HCT116 (cell line): Measurements from ENCODE around the gene KRTAP1-3. TPM values are rescaled to one million over a fixed set of nuclear protein-coding genes. Genes with fewer than 3 reads are reported as not detected.

Experiments
- ATAC-seq: fragments of 200-7000 bp; cut with Tn5 transposase; 2 replicates; pipeline ENCODE4 v1.9.1; 2020; ENCODE audit warnings: mild to moderate bottlenecking, moderate library complexity
- BruUV-seq: library from RNA; stranded (reverse); fragments of 400-500 nt; replicated peaks from 2 replicates; lab custom pipeline; 2021; lab: Mats Ljungman, UMichigan
- CTCF ChIA-PET: fragments of 300-600 bp; sonication (Branson Sonifier 250); formaldehyde crosslinking; loops from one replicate; lab custom pipeline; 2021; ENCODE audit warnings: antibody characterized with exemption; lab: Charles Lee
- POLR2A ChIA-PET: fragments of 300-600, 350-600 bp; sonication (Branson Sonifier 250); formaldehyde crosslinking; loops from one replicate; lab custom pipeline; 2021; ENCODE audit warnings: antibody characterized with exemption; lab: Charles Lee
- RAD21 ChIA-PET, 2 experiments: fragments of 300-600 bp; sonication (Branson Sonifier 250); formaldehyde crosslinking; loops; one replicate each; lab custom pipeline; 2023; ENCODE audit warnings: low total read pairs in 2 of 2; ENCODE audit not compliant: uncharacterized antibody in 2 of 2, unreplicated experiment in 2 of 2, low non-redundant PET in 1 of 2; lab: Charles Lee
- DNase-seq: peaks from one replicate; pipeline ENCODE4 v3.0.0-alpha.2; 2010; ENCODE audit warnings: low read depth, low spot score
- H2AFZ ChIP-seq: fragments of 200-600 bp; shearing (Covaris generic), sonication (generic); 2 replicates; pipeline ENCODE4 v1.6.1; 2017; ENCODE audit warnings: low read depth, mixed run types, mixed read lengths, antibody characterized with exemption, low read length; ENCODE audit not compliant: poor library complexity, severe bottlenecking
- H3K27ac ChIP-seq: 2 replicates; pipeline ENCODE4 v1.5.1; 2012; ENCODE audit warnings: low read depth, low read length
- H3K27me3 ChIP-seq: fragments of 200-600 bp; sonication (generic); 2 replicates; pipeline ENCODE4 v1.6.1; 2016; ENCODE audit warnings: mixed run types, low read length, mixed read lengths; ENCODE audit not compliant: insufficient read depth
- H3K36me3 ChIP-seq, 2 experiments: fragments of 200-500 bp in 1 of 2; fragments of 200-600 bp in 1 of 2; sonication (Bioruptor generic) in 1 of 2; sonication (generic) in 1 of 2; 2 replicates each; pipeline versions ENCODE4 v1.5.1 to v1.6.1; 2014 to 2016; ENCODE audit warnings: low read length in 2 of 2, inconsistent platforms in 1 of 2, mixed read lengths in 1 of 2, mixed run types in 1 of 2; ENCODE audit not compliant: insufficient read depth in 2 of 2, control insufficient read depth in 1 of 2
- H3K4me1 ChIP-seq, 2 experiments: fragments of 200-600 bp in 1 of 2; sonication (generic) in 1 of 2; 2 replicates each; pipeline versions ENCODE4 v1.5.1 to v1.6.1; 2012 to 2017; ENCODE audit warnings: low read length in 2 of 2, inconsistent platforms in 1 of 2, mild to moderate bottlenecking in 1 of 2, mixed read lengths in 1 of 2, mixed run types in 1 of 2, moderate library complexity in 1 of 2; ENCODE audit not compliant: insufficient read depth in 2 of 2, control insufficient read depth in 1 of 2
- H3K4me2 ChIP-seq: fragments of 200-600 bp; sonication (generic); 2 replicates; pipeline ENCODE4 v1.6.1; 2017; ENCODE audit warnings: mixed run types, low read length, mixed read lengths
- H3K4me3 ChIP-seq, 2 experiments: fragments of 200-600 bp in 1 of 2; sonication (generic) in 1 of 2; replicated peaks in 1 of 2; 2 replicates each; pipeline ENCODE4 v1.5.1; 2011 to 2016; ENCODE audit warnings: low read length in 2 of 2, control low read depth in 1 of 2, low read depth in 1 of 2, mild to moderate bottlenecking in 1 of 2, mixed read lengths in 1 of 2, mixed run types in 1 of 2
- H3K79me2 ChIP-seq: fragments of 200-600 bp; sonication (generic); 2 replicates; pipeline ENCODE4 v1.6.1; 2017; ENCODE audit warnings: mild to moderate bottlenecking, mixed run types, low read length, moderate library complexity, mixed read lengths; ENCODE audit not compliant: insufficient read depth
- H3K9ac ChIP-seq: fragments of 200-600 bp; sonication (generic); 2 replicates; pipeline ENCODE4 v1.6.1; 2016; ENCODE audit warnings: low read length, mixed read lengths
- H3K9me2 ChIP-seq: fragments of 200-600 bp; sonication (generic), shearing (Covaris generic); 2 replicates; pipeline ENCODE4 v1.6.1; 2017; ENCODE audit warnings: mixed run types, mild to moderate bottlenecking, moderate library complexity; ENCODE audit not compliant: insufficient read depth
- H3K9me3 ChIP-seq, 2 experiments: fragments of 200-500 bp in 1 of 2; fragments of 200-600 bp in 1 of 2; sonication (Bioruptor generic) in 1 of 2; sonication (generic) in 1 of 2; 2 replicates each; pipeline ENCODE4 v1.6.1; 2014 to 2017; ENCODE audit warnings: low read length in 2 of 2, mixed read lengths in 2 of 2, inconsistent platforms in 1 of 2, low read depth in 1 of 2, mild to moderate bottlenecking in 1 of 2, mixed run types in 1 of 2, moderate library complexity in 1 of 2; ENCODE audit not compliant: control insufficient read depth in 1 of 2, insufficient read depth in 1 of 2
- H4K20me1 ChIP-seq: fragments of 200-600 bp; sonication (generic), shearing (Covaris generic); 2 replicates; pipeline ENCODE4 v1.6.1; 2017; ENCODE audit warnings: mixed run types, mild to moderate bottlenecking, moderate library complexity; ENCODE audit not compliant: insufficient read depth
- ATF3 ChIP-seq: IDR thresholded peaks from 2 replicates; pipeline ENCODE4 v1.6.1; 2012
- CBX3 ChIP-seq: IDR thresholded peaks from 2 replicates; pipeline ENCODE4 v1.6.1; 2012; ENCODE audit warnings: low read depth
- CEBPB ChIP-seq: IDR thresholded peaks from 2 replicates; pipeline ENCODE4 v1.6.1; 2012; ENCODE audit warnings: low read depth
- EGR1 ChIP-seq: IDR thresholded peaks from 2 replicates; pipeline ENCODE4 v1.6.1; 2012; ENCODE audit warnings: low read depth
- EZH2 ChIP-seq: fragments of 200-600 bp; sonication (generic); IDR thresholded peaks from 2 replicates; pipeline ENCODE4 v1.6.1; 2017; ENCODE audit warnings: antibody characterized with exemption, mixed run types
- EZH2phosphoT487 ChIP-seq: fragments of 200-600 bp; IDR thresholded peaks from 2 replicates; pipeline ENCODE4 v1.6.1; 2018; ENCODE audit warnings: antibody characterized with exemption, borderline replicate concordance
- FOSL1 ChIP-seq: IDR thresholded peaks from 2 replicates; pipeline ENCODE4 v1.6.1; 2012; ENCODE audit warnings: low read depth
- JUND ChIP-seq: IDR thresholded peaks from 2 replicates; pipeline ENCODE4 v1.6.1; 2012
- POLR2AphosphoS5 ChIP-seq: IDR thresholded peaks from 2 replicates; pipeline ENCODE4 v1.6.1; 2011; ENCODE audit warnings: mild to moderate bottlenecking, low read depth, low read length, moderate library complexity
- SIN3A ChIP-seq: IDR thresholded peaks from 2 replicates; pipeline ENCODE4 v1.6.1; 2012; ENCODE audit warnings: low read depth
- SP1 ChIP-seq: IDR thresholded peaks from 2 replicates; pipeline ENCODE4 v1.6.1; 2012; ENCODE audit warnings: low read depth
- SRF ChIP-seq: IDR thresholded peaks from 2 replicates; pipeline ENCODE4 v1.6.1; 2012; ENCODE audit warnings: low read depth
- TCF7L2 ChIP-seq: IDR thresholded peaks from 2 replicates; pipeline ENCODE4 v1.7.0; 2011; ENCODE audit warnings: borderline replicate concordance, inconsistent platforms; ENCODE audit not compliant: insufficient read depth, insufficient read length; ENCODE audit errors: extremely low read depth
- YY1 ChIP-seq: IDR thresholded peaks from 2 replicates; pipeline ENCODE4 v1.6.1; 2011; ENCODE audit warnings: low read length, low read depth, moderate library complexity, mild to moderate bottlenecking; ENCODE audit not compliant: insufficient replicate concordance; ENCODE audit errors: extremely low read depth
- ZBTB33 ChIP-seq: IDR thresholded peaks from 2 replicates; pipeline ENCODE4 v1.6.1; 2011; ENCODE audit warnings: mild to moderate bottlenecking, low read length, moderate library complexity; ENCODE audit not compliant: insufficient replicate concordance; ENCODE audit errors: extremely low read depth
- ZFX ChIP-seq: fragments of 450-650 bp; IDR thresholded peaks from 2 replicates; pipeline ENCODE4 v1.6.1; 2017
- ZNF274 ChIP-seq: fragments of 200-500 bp; sonication (Bioruptor generic); IDR thresholded peaks from 2 replicates; pipeline ENCODE4 v1.6.1; 2014; ENCODE audit warnings: mild to moderate bottlenecking, low read depth, low read length, inconsistent platforms
- intact Hi-C: fragments of 100-400 bp; cut with micrococcal nuclease; formaldehyde crosslinking; loops from 2 replicates; pipeline ENCODE4 v1.10.0; 2022
- total RNA-seq: library from RNA; stranded (reverse); gene quantifications from one replicate; pipeline ENCODE4 v1.2.1, GENCODE V29; 2021; ENCODE audit not compliant: unreplicated experiment

Gene KRTAP1-3
- total RNA-seq, 1 experiment from 2014 or later: not detected

- RAD21 ChIA-PET: no interaction called here
- no peak for DNase-seq
- Histone ChIP-seq H3K27ac (no peak overlapping the region), H3K9ac (no peak overlapping the region), H3K4me3 (no peak overlapping the region), H3K9me2 (no peaks in the 10 kb centered on the region; the same call in 1 of the 2 replicates)
- POLR2A ChIA-PET: no interaction called here
- no peak for TF ChIP-seq SIN3A
- TF ChIP-seq, all 23 proteins: peak for 0
- Histone ChIP-seq H3K4me1 (peaks cover 5 to 18% of the 10 kb centered on the region in 2 experiments; a peak in 3 of 4 replicates), H3K4me2 (no peak overlapping the region), H4K20me1 (no peaks in the 10 kb centered on the region), H3K27me3 (no peaks in the 10 kb centered on the region), H3K36me3 (no peaks in the 10 kb centered on the region), H3K79me2 (no peaks in the 10 kb centered on the region), H2AFZ (peak overlapping the region; percentile 77), H3K9me3 (peaks cover 0 to 11% of the 10 kb centered on the region in 2 experiments; a peak in 1 of 4 replicates)
- CTCF ChIA-PET: no interaction called here
- no TSS peak for BruUV-seq
- intact Hi-C loops: no loop called here
- ATAC-seq: no peak
Observed at GRCh38 chr17:40992666-40993065, 42.0 kb downstream of the KRTAP1-3 start.

GRCh38 chr17:40986920-40987319 is 47.8 kb downstream of the KRTAP1-3 start:
- Histone ChIP-seq H3K27me3 (no peaks in the 10 kb centered on the region), H2AFZ (no peak overlapping the region), H4K20me1 (no peaks in the 10 kb centered on the region), H3K9ac (no peak overlapping the region), H3K27ac (no peak overlapping the region), H3K4me1 (no peaks in the 10 kb centered on the region), H3K9me2 (no peaks in the 10 kb centered on the region; the same call in 1 of the 2 replicates), H3K79me2 (no peaks in the 10 kb centered on the region), H3K36me3 (no peaks in the 10 kb centered on the region), H3K4me3 (no peak overlapping the region), H3K9me3 (peaks cover 0 to 15% of the 10 kb centered on the region in 2 experiments; a peak in 1 of 4 replicates), H3K4me2 (no peak overlapping the region)
- ChIA-PET POLR2A (no interaction called here), RAD21 (no interaction called here), CTCF (no interaction called here)
- no TSS peak for BruUV-seq
- DNase-seq (no peak), ATAC-seq (no peak)
- intact Hi-C loops: no loop called here
- TF ChIP-seq ATF3 (no peak), ZBTB33 (no peak), POLR2AphosphoS5 (no peak), FOSL1 (no peak), EZH2 (no peak), YY1 (no peak), EZH2phosphoT487 (no peak), EGR1 (no peak), JUND (no peak), SRF (no peak), TCF7L2 (no peak), ZFX (no peak), SP1 (no peak), CEBPB (no peak), CBX3 (no peak), SIN3A (no peak), ZNF274 (no peak)
